Neural cell (in vitro differentiated cells): ENCODE measurements around the gene TAS1R2. TPM values are rescaled to one million over a fixed set of nuclear protein-coding genes. Genes with fewer than 3 reads are reported as not detected.

Experiments
- H2AFZ ChIP-seq: fragments of 200-600, 300-800 bp; sonication (generic), shearing (Covaris generic); 2 replicates; pipeline ENCODE4 v1.6.0; 2014; ENCODE audit warnings: low read depth, mild to moderate bottlenecking, antibody characterized with exemption, low read length, moderate library complexity
- H3F3A ChIP-seq: fragments of 200-600 bp; shearing (Covaris generic); 2 replicates; pipeline ENCODE4 v1.6.1; 2016; ENCODE audit warnings: mild to moderate bottlenecking, moderate library complexity, mixed read lengths, antibody characterized with exemption, low read length; ENCODE audit not compliant: insufficient read depth, poor library complexity, severe bottlenecking
- H3K27ac ChIP-seq: fragments of 200-600, 300-800 bp; sonication (generic), shearing (Covaris generic); 2 replicates; pipeline ENCODE4 v1.5.1; 2014; ENCODE audit warnings: mild to moderate bottlenecking, low read length, moderate library complexity
- H3K27me3 ChIP-seq: fragments of 300-800, 200-600 bp; sonication (generic), shearing (Covaris generic); 2 replicates; pipeline ENCODE4 v1.6.0; 2014; ENCODE audit warnings: mild to moderate bottlenecking, low read depth, low read length, moderate library complexity; ENCODE audit not compliant: insufficient read depth
- H3K36me3 ChIP-seq: fragments of 300-800, 200-600 bp; sonication (generic), shearing (Covaris generic); 2 replicates; pipeline ENCODE4 v1.5.1; 2014; ENCODE audit warnings: mild to moderate bottlenecking, antibody characterized with exemption, low read length, moderate library complexity; ENCODE audit not compliant: insufficient read depth
- H3K4me2 ChIP-seq: fragments of 300-800, 200-600 bp; sonication (generic), shearing (Covaris generic); 2 replicates; pipeline ENCODE4 v1.6.0; 2014; ENCODE audit warnings: mild to moderate bottlenecking, low read length
- H3K4me3 ChIP-seq: fragments of 300-800, 200-600 bp; sonication (generic), shearing (Covaris generic); 2 replicates; pipeline ENCODE4 v1.5.1; 2014; ENCODE audit warnings: mild to moderate bottlenecking, low read length, moderate library complexity
- H3K79me2 ChIP-seq: fragments of 200-600 bp; shearing (Covaris generic); replicated peaks from 2 replicates; pipeline ENCODE4 v1.6.0; 2014; ENCODE audit warnings: mild to moderate bottlenecking, low read length, moderate library complexity; ENCODE audit not compliant: insufficient read depth
- H3K9ac ChIP-seq: fragments of 300-800, 200-600 bp; sonication (generic), shearing (Covaris generic); 2 replicates; pipeline ENCODE4 v1.6.1; 2016; ENCODE audit warnings: mild to moderate bottlenecking, low read length, mixed read lengths
- H3K9me2 ChIP-seq: fragments of 200-600 bp; shearing (Covaris generic); 2 replicates; pipeline ENCODE4 v1.6.1; 2016; ENCODE audit warnings: mild to moderate bottlenecking, low read length, mixed read lengths; ENCODE audit not compliant: insufficient read depth
- H3K9me3 ChIP-seq: fragments of 200-600, 300-800 bp; sonication (generic), shearing (Covaris generic); 2 replicates; pipeline ENCODE4 v1.6.1; 2016; ENCODE audit warnings: mild to moderate bottlenecking, mixed run types, low read length, moderate library complexity, mixed read lengths
- H4K20me1 ChIP-seq: fragments of 200-600 bp; shearing (Covaris generic); 2 replicates; pipeline ENCODE4 v1.6.1; 2016; ENCODE audit warnings: mild to moderate bottlenecking, mixed run types; ENCODE audit not compliant: insufficient read depth
- EP300 ChIP-seq: fragments of 450-650 bp; conservative IDR thresholded peaks from 2 replicates; pipeline ENCODE4 v1.6.1; 2014; ENCODE audit warnings: antibody characterized with exemption, mild to moderate bottlenecking, moderate library complexity; ENCODE audit not compliant: poor library complexity, severe bottlenecking
- EZH2 ChIP-seq: fragments of 200-600, 300-800 bp; shearing (Covaris generic), sonication (generic); IDR thresholded peaks from 2 replicates; pipeline ENCODE4 v1.6.1; 2014; ENCODE audit warnings: antibody characterized with exemption, low read length, borderline replicate concordance, mild to moderate bottlenecking; ENCODE audit not compliant: insufficient read depth, poor library complexity, severe bottlenecking
- MXI1 ChIP-seq: fragments of 450-650 bp; conservative IDR thresholded peaks from 2 replicates; pipeline ENCODE4 v1.6.1; 2014; ENCODE audit warnings: antibody characterized with exemption, mild to moderate bottlenecking; ENCODE audit not compliant: poor library complexity, severe bottlenecking
- POLR2AphosphoS5 ChIP-seq: IDR thresholded peaks from 2 replicates; pipeline ENCODE4 v1.6.1; 2012
- RAD21 ChIP-seq: fragments of 450-650 bp; conservative IDR thresholded peaks from 2 replicates; pipeline ENCODE4 v1.6.1; 2014; ENCODE audit warnings: antibody characterized with exemption, mild to moderate bottlenecking, moderate library complexity
- SMC3 ChIP-seq: fragments of 450-650 bp; conservative IDR thresholded peaks from 2 replicates; pipeline ENCODE4 v1.6.1; 2014; ENCODE audit warnings: antibody characterized with exemption, mild to moderate bottlenecking, moderate library complexity; ENCODE audit not compliant: poor library complexity
- TAF1 ChIP-seq: IDR thresholded peaks from 2 replicates; pipeline ENCODE4 v1.6.1; 2012; ENCODE audit warnings: low read depth
- polyA plus RNA-seq: library from polyadenylated mRNA; depleted of rRNA; stranded (reverse); fragments of >200 nt; gene quantifications from 2 replicates; pipeline ENCODE4 v1.2.3, GENCODE V29; 2014
- TF ChIP-seq, protein P1 (sequence below): IDR thresholded peaks from 2 replicates; pipeline ENCODE4 v1.6.1; 2012; ENCODE audit warnings: borderline replicate concordance
- TF ChIP-seq, protein P2 (sequence below): fragments of 450-650 bp; IDR thresholded peaks from 2 replicates; pipeline ENCODE4 v1.5.1; 2014; ENCODE audit warnings: antibody characterized with exemption, mild to moderate bottlenecking, moderate library complexity; ENCODE audit not compliant: poor library complexity, severe bottlenecking

TAS1R2 gene
- polyA plus RNA-seq, 1 donor from 2014 or later, result not detected

DNA sequence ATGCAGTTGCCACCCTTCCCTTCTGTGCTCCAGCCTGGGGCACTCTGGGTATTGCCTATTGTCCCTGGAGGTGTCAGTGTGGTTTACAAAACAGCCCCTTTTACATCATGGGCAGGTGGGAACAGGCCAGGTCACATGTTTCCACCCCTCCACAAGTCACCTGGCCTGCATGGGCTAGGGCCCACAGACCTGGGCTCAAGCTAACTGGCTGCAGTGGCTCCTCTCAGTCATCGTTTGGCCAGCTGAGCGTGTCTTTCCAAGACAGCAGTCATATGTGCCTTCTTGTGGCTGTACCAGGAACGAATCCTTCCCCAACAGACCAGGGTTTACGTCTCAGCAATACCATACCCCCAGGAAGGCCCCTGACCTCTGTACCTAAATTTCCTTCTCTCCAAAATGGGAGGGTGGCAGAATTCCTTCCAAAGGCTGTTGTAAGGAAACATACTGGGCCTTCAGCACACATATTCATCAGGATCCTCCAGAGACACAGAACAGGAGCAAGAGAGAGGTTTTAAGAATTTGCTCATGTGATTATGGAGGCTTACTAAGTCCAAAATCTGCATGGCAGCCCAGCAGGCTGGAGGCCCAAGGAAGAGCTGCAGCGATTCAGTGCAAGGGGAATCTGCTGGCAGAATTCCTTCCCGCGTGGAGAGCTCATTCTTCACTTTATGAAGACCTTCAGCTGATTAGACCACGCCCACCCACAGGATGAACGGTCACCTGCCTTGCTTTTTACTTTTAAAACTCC, 10.6 kb upstream of the TAS1R2 start:
- H3K9ac ChIP-seq, result no peak overlapping the region
- no peaks in the 10 kb centered on the region for H4K20me1 ChIP-seq
- no peaks in the 10 kb centered on the region for H3K9me2 ChIP-seq
- no peak overlapping the region for H3K27ac ChIP-seq
- H3K4me3 ChIP-seq, result no peak overlapping the region
- H3K36me3 ChIP-seq, result no peaks in the 10 kb centered on the region
- H3K79me2 ChIP-seq, result no peaks in the 10 kb centered on the region
- no peaks in the 10 kb centered on the region for H3K9me3 ChIP-seq
- no peaks in the 10 kb centered on the region for H3K27me3 ChIP-seq
- H3K4me2 ChIP-seq, result no peak overlapping the region
- TF ChIP-seq EZH2 (no peak), MXI1 (no peak), RAD21 (no peak), SMC3 (no peak), POLR2AphosphoS5 (no peak), EP300 (no peak), TAF1 (no peak)
- TF ChIP-seq, protein P1, sequence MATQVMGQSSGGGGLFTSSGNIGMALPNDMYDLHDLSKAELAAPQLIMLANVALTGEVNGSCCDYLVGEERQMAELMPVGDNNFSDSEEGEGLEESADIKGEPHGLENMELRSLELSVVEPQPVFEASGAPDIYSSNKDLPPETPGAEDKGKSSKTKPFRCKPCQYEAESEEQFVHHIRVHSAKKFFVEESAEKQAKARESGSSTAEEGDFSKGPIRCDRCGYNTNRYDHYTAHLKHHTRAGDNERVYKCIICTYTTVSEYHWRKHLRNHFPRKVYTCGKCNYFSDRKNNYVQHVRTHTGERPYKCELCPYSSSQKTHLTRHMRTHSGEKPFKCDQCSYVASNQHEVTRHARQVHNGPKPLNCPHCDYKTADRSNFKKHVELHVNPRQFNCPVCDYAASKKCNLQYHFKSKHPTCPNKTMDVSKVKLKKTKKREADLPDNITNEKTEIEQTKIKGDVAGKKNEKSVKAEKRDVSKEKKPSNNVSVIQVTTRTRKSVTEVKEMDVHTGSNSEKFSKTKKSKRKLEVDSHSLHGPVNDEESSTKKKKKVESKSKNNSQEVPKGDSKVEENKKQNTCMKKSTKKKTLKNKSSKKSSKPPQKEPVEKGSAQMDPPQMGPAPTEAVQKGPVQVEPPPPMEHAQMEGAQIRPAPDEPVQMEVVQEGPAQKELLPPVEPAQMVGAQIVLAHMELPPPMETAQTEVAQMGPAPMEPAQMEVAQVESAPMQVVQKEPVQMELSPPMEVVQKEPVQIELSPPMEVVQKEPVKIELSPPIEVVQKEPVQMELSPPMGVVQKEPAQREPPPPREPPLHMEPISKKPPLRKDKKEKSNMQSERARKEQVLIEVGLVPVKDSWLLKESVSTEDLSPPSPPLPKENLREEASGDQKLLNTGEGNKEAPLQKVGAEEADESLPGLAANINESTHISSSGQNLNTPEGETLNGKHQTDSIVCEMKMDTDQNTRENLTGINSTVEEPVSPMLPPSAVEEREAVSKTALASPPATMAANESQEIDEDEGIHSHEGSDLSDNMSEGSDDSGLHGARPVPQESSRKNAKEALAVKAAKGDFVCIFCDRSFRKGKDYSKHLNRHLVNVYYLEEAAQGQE, result no peak
- TF ChIP-seq, protein P2, sequence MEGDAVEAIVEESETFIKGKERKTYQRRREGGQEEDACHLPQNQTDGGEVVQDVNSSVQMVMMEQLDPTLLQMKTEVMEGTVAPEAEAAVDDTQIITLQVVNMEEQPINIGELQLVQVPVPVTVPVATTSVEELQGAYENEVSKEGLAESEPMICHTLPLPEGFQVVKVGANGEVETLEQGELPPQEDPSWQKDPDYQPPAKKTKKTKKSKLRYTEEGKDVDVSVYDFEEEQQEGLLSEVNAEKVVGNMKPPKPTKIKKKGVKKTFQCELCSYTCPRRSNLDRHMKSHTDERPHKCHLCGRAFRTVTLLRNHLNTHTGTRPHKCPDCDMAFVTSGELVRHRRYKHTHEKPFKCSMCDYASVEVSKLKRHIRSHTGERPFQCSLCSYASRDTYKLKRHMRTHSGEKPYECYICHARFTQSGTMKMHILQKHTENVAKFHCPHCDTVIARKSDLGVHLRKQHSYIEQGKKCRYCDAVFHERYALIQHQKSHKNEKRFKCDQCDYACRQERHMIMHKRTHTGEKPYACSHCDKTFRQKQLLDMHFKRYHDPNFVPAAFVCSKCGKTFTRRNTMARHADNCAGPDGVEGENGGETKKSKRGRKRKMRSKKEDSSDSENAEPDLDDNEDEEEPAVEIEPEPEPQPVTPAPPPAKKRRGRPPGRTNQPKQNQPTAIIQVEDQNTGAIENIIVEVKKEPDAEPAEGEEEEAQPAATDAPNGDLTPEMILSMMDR, result no peak
- no peak overlapping the region for H2AFZ ChIP-seq
- no peaks in the 10 kb centered on the region for H3F3A ChIP-seq

DNA sequence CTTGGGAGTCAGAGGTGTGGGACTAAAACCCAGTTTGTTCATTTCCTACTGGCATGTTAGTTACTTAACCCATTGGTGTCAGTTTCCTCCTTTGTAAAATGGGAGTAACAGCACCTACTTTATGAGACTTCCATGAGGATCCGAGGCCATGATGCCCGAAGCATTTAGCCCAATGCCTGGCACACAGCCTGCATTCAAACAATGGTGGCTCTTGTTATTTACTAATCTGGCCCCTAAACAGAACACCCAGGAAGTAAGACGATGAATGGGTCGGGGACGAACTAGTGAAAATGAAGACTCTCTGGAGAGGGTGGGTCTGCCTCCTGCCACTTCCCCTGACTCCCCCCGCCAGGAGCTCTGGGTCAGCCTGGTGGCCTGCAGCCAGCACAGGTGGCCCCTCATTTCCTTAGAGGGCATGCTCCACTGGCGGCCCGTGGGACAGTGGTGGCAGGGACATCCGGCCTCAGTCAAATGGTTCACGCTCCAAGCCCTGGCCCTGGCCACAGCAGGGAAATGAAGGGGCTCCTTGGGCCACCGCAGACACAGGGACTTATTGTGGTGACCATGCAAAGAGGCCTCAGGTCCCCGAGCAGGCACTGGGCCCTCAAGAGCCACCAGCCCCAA, 9.5 kb upstream of the TAS1R2 start:
- Histone ChIP-seq H3K4me3 (no peak overlapping the region), H3K36me3 (no peaks in the 10 kb centered on the region), H3K4me2 (no peak overlapping the region), H3K79me2 (no peaks in the 10 kb centered on the region), H3K27ac (no peak overlapping the region), H4K20me1 (no peaks in the 10 kb centered on the region), H3K9ac (no peak overlapping the region), H3K9me3 (no peaks in the 10 kb centered on the region), H3K9me2 (no peaks in the 10 kb centered on the region), H3K27me3 (no peaks in the 10 kb centered on the region), H3F3A (no peaks in the 10 kb centered on the region), H2AFZ (no peak overlapping the region)
- no peak for TF ChIP-seq MXI1
- no peak for TF ChIP-seq SMC3
- TF ChIP-seq, protein P2, result no peak
- TF ChIP-seq EP300, result no peak
- no peak for TF ChIP-seq TAF1
- TF ChIP-seq RAD21, result no peak
- no peak for TF ChIP-seq EZH2
- TF ChIP-seq, protein P1, result no peak
- TF ChIP-seq POLR2AphosphoS5, result no peak
